Mesodermal cell (in vitro differentiated cells): Measurements from ENCODE around the gene IL4R.
"Not testable (repeated sequence)": the region's sequence is repeated elsewhere in the genome, so short reads cannot be mapped to it uniquely, and the experiment has no call there.

Experiments
- H3K27ac ChIP-seq: 2 replicates; pipeline ENCODE4 v1.7.0; 2013; ENCODE audit warnings: mild to moderate bottlenecking, low read depth, low read length, moderate library complexity; ENCODE audit not compliant: severe bottlenecking
- H3K36me3 ChIP-seq: 2 replicates; pipeline ENCODE4 v1.7.1; 2013; ENCODE audit warnings: mild to moderate bottlenecking, low read length, moderate library complexity; ENCODE audit not compliant: control insufficient read depth, insufficient read depth
- H3K4me1 ChIP-seq: one replicate; pipeline ENCODE4 v1.7.1; 2013; ENCODE audit warnings: mild to moderate bottlenecking, low read length; ENCODE audit not compliant: insufficient read depth, control insufficient read depth, poor library complexity, severe bottlenecking
- H3K4me3 ChIP-seq: 2 replicates; pipeline ENCODE4 v1.7.0; 2013; ENCODE audit warnings: low read length, control low read depth, mild to moderate bottlenecking; ENCODE audit not compliant: insufficient read depth, poor library complexity, severe bottlenecking; ENCODE audit errors: extremely low read depth
- H3K9me3 ChIP-seq: 2 replicates; pipeline ENCODE4 v1.7.1; 2013; ENCODE audit warnings: mild to moderate bottlenecking, low read length, moderate library complexity; ENCODE audit not compliant: control insufficient read depth
- WGBS, 2 experiments: methylation state at CpG; one replicate each; pipeline ENCODE4 v1.1.5; 2013; ENCODE audit warnings: missing lambda C conversion rate in 2 of 2; ENCODE audit not compliant: insufficient coverage in 2 of 2; 5-methylcytosine and 5-hydroxymethylcytosine counted together

The IL4R gene

GRCh38 chr16:27322858-27323780 lies 9.3 kb downstream of the IL4R start:
- WGBS, 2 experiments = 90 to 94% methylated on average over 5 to 8 of the region's 9 CpGs
- Histone ChIP-seq H3K9me3 (no peaks in the 10 kb centered on the region), H3K4me1 (peaks cover 21% of the 10 kb centered on the region), H3K36me3 (no peaks in the 10 kb centered on the region), H3K4me3 (no peak overlapping the region), H3K27ac (no peak overlapping the region)

GRCh38 chr16:27323781-27324561 lies 10.2 kb downstream of the IL4R start:
- no peak overlapping the region for H3K27ac ChIP-seq

GRCh38 chr16:27324851-27325301 lies 11.1 kb downstream of the IL4R start:
- Histone ChIP-seq H3K27ac (no peak overlapping the region), H3K4me3 (no peak overlapping the region), H3K9me3 (no peaks in the 10 kb centered on the region), H3K4me1 (peaks cover 21% of the 10 kb centered on the region), H3K36me3 (no peaks in the 10 kb centered on the region)
- 76 to 86% methylated on average over 3 to 6 of the region's 12 CpGs for WGBS, 2 experiments

More at GRCh38 chr16:27323781-27324561, 10.2 kb downstream of the IL4R start:
- Histone ChIP-seq H3K9me3 (no peaks in the 10 kb centered on the region), H3K36me3 (no peaks in the 10 kb centered on the region), H3K4me3 (no peak overlapping the region), H3K4me1 (peaks cover 21% of the 10 kb centered on the region)
- WGBS, 2 experiments = 82 to 83% methylated on average over 12 of the region's 13 CpGs

- no peak overlapping the region for H3K27ac ChIP-seq
- H3K4me1 ChIP-seq = peaks cover 21% of the 10 kb centered on the region
- peaks cover 3% of the 10 kb centered on the region for H3K36me3 ChIP-seq
- WGBS, 2 experiments = 79 to 90% methylated on average over 6 to 8 of the region's 8 CpGs
- H3K4me3 ChIP-seq = no peak overlapping the region
- H3K9me3 ChIP-seq = no peaks in the 10 kb centered on the region
These were observed 12.0 kb downstream of the IL4R start for GRCh38 chr16:27325736-27326135.

GRCh38 chr16:27326251-27326650 lies 12.5 kb downstream of the IL4R start:
- WGBS, 2 experiments = 76 to 92% methylated on average over 3 to 4 of the region's 6 CpGs
- Histone ChIP-seq H3K36me3 (peaks cover 8% of the 10 kb centered on the region), H3K4me3 (no peak overlapping the region), H3K27ac (peak overlapping the region; percentile 90), H3K9me3 (no peaks in the 10 kb centered on the region), H3K4me1 (peaks cover 21% of the 10 kb centered on the region)

GRCh38 chr16:27326738-27327585 lies 13.2 kb downstream of the IL4R start:
- peak overlapping the region; percentile 90 for H3K27ac ChIP-seq
- H3K4me1 ChIP-seq = peaks cover 21% of the 10 kb centered on the region
- no peaks in the 10 kb centered on the region for H3K9me3 ChIP-seq
- H3K36me3 ChIP-seq = peaks cover 15% of the 10 kb centered on the region
- 23 to 34% methylated on average over 7 to 13 of the region's 19 CpGs for WGBS, 2 experiments
- H3K4me3 ChIP-seq = no peak overlapping the region

- Histone ChIP-seq H3K4me1 (peaks cover 21% of the 10 kb centered on the region), H3K4me3 (no peak overlapping the region), H3K36me3 (peaks cover 19% of the 10 kb centered on the region), H3K27ac (peak overlapping the region; percentile 90), H3K9me3 (no peaks in the 10 kb centered on the region)
- WGBS, 2 experiments = 32 to 40% methylated on average over 2 to 3 of the region's 3 CpGs
These were observed 13.8 kb downstream of the IL4R start for GRCh38 chr16:27327586-27327915.

GRCh38 chr16:27328937-27329336 lies 15.2 kb downstream of the IL4R start:
- Histone ChIP-seq H3K4me3 (no peak overlapping the region), H3K27ac (no peak overlapping the region), H3K9me3 (no peaks in the 10 kb centered on the region), H3K36me3 (peaks cover 27% of the 10 kb centered on the region), H3K4me1 (peaks cover 21% of the 10 kb centered on the region)
- 82 to 88% methylated on average over 2 to 5 of the region's 5 CpGs for WGBS, 2 experiments

- H3K9me3 ChIP-seq, H3K4me3 ChIP-seq, H3K27ac ChIP-seq: not testable (repeated sequence)
- Histone ChIP-seq H3K4me1 (peaks cover 21% of the 10 kb centered on the region), H3K36me3 (peaks cover 33% of the 10 kb centered on the region)
- 86 to 94% methylated on average over 3 to 6 of the region's 8 CpGs for WGBS, 2 experiments
These were observed 15.8 kb downstream of the IL4R start for GRCh38 chr16:27329376-27330079.

- H3K36me3 ChIP-seq = peaks cover 38% of the 10 kb centered on the region
- 84 to 92% methylated on average over 2 to 5 of the region's 5 CpGs for WGBS, 2 experiments
- H3K4me3 ChIP-seq = no peak overlapping the region
- peaks cover 21% of the 10 kb centered on the region for H3K4me1 ChIP-seq
- H3K9me3 ChIP-seq = no peaks in the 10 kb centered on the region
- H3K27ac ChIP-seq = no peak overlapping the region
These were observed 16.8 kb downstream of the IL4R start for GRCh38 chr16:27330542-27330941.
